ENCODE results near the gene CIP2A.

DNA sequence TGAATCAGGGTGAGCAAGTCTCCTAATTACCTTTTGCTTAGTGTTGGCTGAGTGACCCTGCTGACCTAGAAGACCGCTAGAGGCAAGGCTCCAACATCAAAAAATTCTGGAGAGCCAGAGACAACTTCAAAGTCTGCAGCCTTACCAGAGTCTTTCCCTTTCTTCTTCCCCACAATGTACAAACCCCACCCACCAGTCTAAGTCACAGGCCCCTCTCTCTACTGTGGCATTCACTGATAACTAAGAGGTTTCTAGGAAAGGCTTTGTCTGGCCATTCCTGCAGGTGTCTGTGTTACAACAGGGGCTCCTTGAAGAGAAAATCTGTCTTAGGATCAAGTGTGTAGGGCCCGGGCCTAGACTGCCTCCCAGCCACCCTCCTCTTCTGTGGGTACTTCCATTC is 79.4 kb downstream of the CIP2A start:
- TF ChIP-seq, protein P1, sequence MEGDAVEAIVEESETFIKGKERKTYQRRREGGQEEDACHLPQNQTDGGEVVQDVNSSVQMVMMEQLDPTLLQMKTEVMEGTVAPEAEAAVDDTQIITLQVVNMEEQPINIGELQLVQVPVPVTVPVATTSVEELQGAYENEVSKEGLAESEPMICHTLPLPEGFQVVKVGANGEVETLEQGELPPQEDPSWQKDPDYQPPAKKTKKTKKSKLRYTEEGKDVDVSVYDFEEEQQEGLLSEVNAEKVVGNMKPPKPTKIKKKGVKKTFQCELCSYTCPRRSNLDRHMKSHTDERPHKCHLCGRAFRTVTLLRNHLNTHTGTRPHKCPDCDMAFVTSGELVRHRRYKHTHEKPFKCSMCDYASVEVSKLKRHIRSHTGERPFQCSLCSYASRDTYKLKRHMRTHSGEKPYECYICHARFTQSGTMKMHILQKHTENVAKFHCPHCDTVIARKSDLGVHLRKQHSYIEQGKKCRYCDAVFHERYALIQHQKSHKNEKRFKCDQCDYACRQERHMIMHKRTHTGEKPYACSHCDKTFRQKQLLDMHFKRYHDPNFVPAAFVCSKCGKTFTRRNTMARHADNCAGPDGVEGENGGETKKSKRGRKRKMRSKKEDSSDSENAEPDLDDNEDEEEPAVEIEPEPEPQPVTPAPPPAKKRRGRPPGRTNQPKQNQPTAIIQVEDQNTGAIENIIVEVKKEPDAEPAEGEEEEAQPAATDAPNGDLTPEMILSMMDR (IDR thresholded peaks at IDR 0.05; ENCODE audit: low read length), result no peak
- no peak for TF ChIP-seq EZH2 (optimal IDR thresholded peaks at IDR 0.05; ENCODE audit: low read depth, low read length)

Data from MM.1S (cell line).